HUES64 (cell line): ENCODE measurements around the gene COLGALT1.
A peak's percentile ranks its signal among the peaks of the same experiment; 100 is the strongest.
"Not testable (repeated sequence)": the region's sequence is repeated elsewhere in the genome, so short reads cannot be mapped to it uniquely, and the experiment has no call there.

Experiments
- H3K27ac ChIP-seq: 2 replicates; pipeline ENCODE4 v1.7.0; 2013; ENCODE audit warnings: low read depth, low read length, inconsistent platforms
- H3K27me3 ChIP-seq: 2 replicates; pipeline ENCODE4 v1.6.1; 2013; ENCODE audit warnings: mild to moderate bottlenecking, low read length; ENCODE audit not compliant: insufficient read depth
- H3K36me3 ChIP-seq: 2 replicates; pipeline ENCODE4 v1.6.1; 2013; ENCODE audit warnings: mild to moderate bottlenecking, low read length; ENCODE audit not compliant: insufficient read depth
- H3K4me1 ChIP-seq: 2 replicates; pipeline ENCODE4 v1.6.1; 2013; ENCODE audit warnings: mild to moderate bottlenecking, low read length, moderate library complexity; ENCODE audit not compliant: insufficient read depth
- H3K4me3 ChIP-seq: 2 replicates; pipeline ENCODE4 v1.5.1; 2013; ENCODE audit warnings: mild to moderate bottlenecking, low read length, moderate library complexity
- H3K9ac ChIP-seq: 2 replicates; pipeline ENCODE4 v1.6.1; 2013; ENCODE audit warnings: mild to moderate bottlenecking, low read depth, low read length
- H3K9me3 ChIP-seq: 2 replicates; pipeline ENCODE4 v1.6.1; 2013; ENCODE audit warnings: low read depth, low read length; ENCODE audit not compliant: insufficient read depth
- WGBS: fragments of 150-250, 120-280 bp; methylation state at CpG from one replicate; pipeline ENCODE4 v1.1.7; 2013; ENCODE audit warnings: missing lambda C conversion rate; 5-methylcytosine and 5-hydroxymethylcytosine counted together

The COLGALT1 gene

DNA sequence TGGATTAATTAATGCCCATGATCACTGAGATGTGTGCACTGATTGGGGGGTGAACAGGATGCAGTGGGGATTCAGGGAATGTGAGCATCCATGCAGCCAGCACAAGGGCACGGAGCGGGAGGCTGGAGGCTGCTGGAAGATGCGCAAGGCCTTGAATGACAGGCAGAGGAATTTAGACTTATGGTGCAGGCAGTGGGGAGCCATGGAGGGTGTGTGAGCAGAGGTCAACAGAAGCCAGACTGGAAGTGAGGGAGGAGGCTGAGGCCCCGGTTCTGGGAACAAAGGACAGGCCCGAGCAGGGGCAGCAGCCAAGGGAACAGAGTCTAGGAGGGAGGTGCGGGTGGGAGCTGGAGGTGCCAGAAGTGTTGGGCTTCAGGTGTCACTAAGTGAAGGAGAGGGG is 7.3 kb upstream of the COLGALT1 start:
- no peaks in the 10 kb centered on the region for H3K36me3 ChIP-seq
- no peak overlapping the region for H3K9ac ChIP-seq
- no peak overlapping the region for H3K27ac ChIP-seq
- no peak overlapping the region for H3K4me3 ChIP-seq
- no peaks in the 10 kb centered on the region for H3K27me3 ChIP-seq
- H3K9me3 ChIP-seq: no peaks in the 10 kb centered on the region
- H3K4me1 ChIP-seq: peaks cover under 1% of the 10 kb centered on the region; the same call in 1 of the 2 replicates
- WGBS: 88% methylated on average over 6 of the region's 6 CpGs

GRCh38 chr19:17549085-17549740 is 6.2 kb upstream of the COLGALT1 start:
- no peak overlapping the region for H3K27ac ChIP-seq
- no peaks in the 10 kb centered on the region for H3K27me3 ChIP-seq
- H3K4me1 ChIP-seq: peaks cover 5% of the 10 kb centered on the region; the same call in 1 of the 2 replicates
- no peak overlapping the region for H3K9ac ChIP-seq
- H3K9me3 ChIP-seq: no peaks in the 10 kb centered on the region
- 83% methylated on average over 5 of the region's 5 CpGs for WGBS
- H3K36me3 ChIP-seq: no peaks in the 10 kb centered on the region
- H3K4me3 ChIP-seq: no peak overlapping the region

- Histone ChIP-seq H3K27me3 (no peaks in the 10 kb centered on the region), H3K4me3 (no peak overlapping the region), H3K27ac (no peak overlapping the region), H3K9ac (no peak overlapping the region), H3K36me3 (no peaks in the 10 kb centered on the region), H3K9me3 (no peaks in the 10 kb centered on the region), H3K4me1 (peaks cover 5% of the 10 kb centered on the region; the same call in 1 of the 2 replicates)
- 90% methylated on average over 3 of the region's 4 CpGs for WGBS
Observed at GRCh38 chr19:17550076-17550667, 5.3 kb upstream of the COLGALT1 start.

- H3K4me3 ChIP-seq, H3K36me3 ChIP-seq, H3K4me1 ChIP-seq, H3K27ac ChIP-seq, H3K9me3 ChIP-seq, H3K27me3 ChIP-seq, H3K9ac ChIP-seq: not testable (repeated sequence)
- 100% methylated on average over 4 of the region's 4 CpGs for WGBS
Observed at GRCh38 chr19:17552735-17553134, 2.7 kb upstream of the COLGALT1 start.

DNA sequence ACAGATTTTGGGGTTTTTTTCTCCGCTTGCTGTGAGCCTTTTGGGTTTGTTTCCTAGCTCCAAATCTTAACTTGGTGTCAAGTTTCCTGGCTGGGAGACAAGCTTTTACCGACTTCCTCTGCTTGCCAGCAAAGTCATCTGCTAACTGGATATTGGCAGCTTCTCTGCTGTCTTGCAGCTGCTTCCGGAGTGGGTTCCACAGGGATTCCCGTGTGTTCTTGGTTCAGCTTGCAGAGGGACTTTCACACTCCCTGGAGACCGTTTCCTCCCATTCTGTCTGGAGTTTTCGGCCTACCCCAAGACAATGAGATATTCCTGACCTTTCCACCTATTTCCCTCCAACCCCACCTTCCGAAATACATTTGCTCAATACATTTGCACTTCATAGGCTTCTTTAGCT is 2.2 kb upstream of the COLGALT1 start:
- Histone ChIP-seq H3K27me3 (no peaks in the 10 kb centered on the region), H3K4me3 (no peak overlapping the region; the same call in 1 of the 2 replicates), H3K9ac (no peak overlapping the region), H3K36me3 (no peaks in the 10 kb centered on the region), H3K9me3 (no peaks in the 10 kb centered on the region), H3K27ac (peak overlapping the region; percentile 62; the same call in 1 of the 2 replicates), H3K4me1 (peaks cover 5% of the 10 kb centered on the region; the same call in 1 of the 2 replicates)
- WGBS: 34% methylated on average over 7 of the region's 7 CpGs

DNA sequence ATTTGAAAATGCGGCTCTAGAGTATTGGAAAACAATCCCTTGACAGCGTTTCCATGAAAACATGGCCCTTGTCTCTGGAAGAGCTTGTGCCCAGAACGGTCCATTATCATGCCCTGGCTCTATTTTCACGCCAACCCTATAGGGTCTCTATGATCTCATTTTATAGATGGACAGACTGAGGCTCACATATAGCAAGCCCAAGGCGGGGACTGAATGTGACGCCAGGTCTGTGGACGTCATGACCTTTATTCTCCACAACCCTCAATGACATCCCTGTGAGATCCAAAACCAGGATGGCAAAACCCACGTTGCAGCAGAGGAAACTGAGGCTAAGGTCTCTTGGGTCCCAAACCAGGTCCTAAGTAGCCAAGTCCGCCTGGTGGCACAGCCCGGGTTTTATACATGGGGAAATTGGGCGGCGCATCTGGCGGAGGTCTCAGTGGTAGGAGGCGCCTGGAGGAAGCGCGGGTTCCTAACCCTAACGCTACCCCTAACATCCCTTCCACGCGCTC is 425 bp upstream of the COLGALT1 start:
- H3K27me3 ChIP-seq: no peaks in the 10 kb centered on the region
- no peak overlapping the region for H3K9ac ChIP-seq
- H3K4me1 ChIP-seq: peaks cover 5% of the 10 kb centered on the region; the same call in 1 of the 2 replicates
- no peaks in the 10 kb centered on the region for H3K9me3 ChIP-seq
- H3K4me3 ChIP-seq: peak overlapping the region; percentile 92
- WGBS: 16% methylated on average over 19 of the region's 19 CpGs
- no peak overlapping the region for H3K27ac ChIP-seq
- H3K36me3 ChIP-seq: peaks cover 10% of the 10 kb centered on the region

- no peak overlapping the region for H3K27ac ChIP-seq
- peaks cover 5% of the 10 kb centered on the region; the same call in 1 of the 2 replicates for H3K4me1 ChIP-seq
- no peaks in the 10 kb centered on the region for H3K9me3 ChIP-seq
- peak overlapping the region; percentile 92 for H3K4me3 ChIP-seq
- peak overlapping the region; percentile 78 for H3K9ac ChIP-seq
- no peaks in the 10 kb centered on the region for H3K27me3 ChIP-seq
- 10% methylated on average over 46 of the region's 46 CpGs for WGBS
- H3K36me3 ChIP-seq: peaks cover 15% of the 10 kb centered on the region
Observed at GRCh38 chr19:17555929-17556813, 722 bp downstream of the COLGALT1 start.

- Histone ChIP-seq H3K9ac (no peak overlapping the region), H3K36me3 (peaks cover 15% of the 10 kb centered on the region), H3K4me3 (no peak overlapping the region), H3K9me3 (no peaks in the 10 kb centered on the region), H3K4me1 (peaks cover 5% of the 10 kb centered on the region; the same call in 1 of the 2 replicates), H3K27me3 (no peaks in the 10 kb centered on the region), H3K27ac (no peak overlapping the region)
- 90% methylated on average over 7 of the region's 7 CpGs for WGBS
Observed at GRCh38 chr19:17556995-17557394, 1.5 kb downstream of the COLGALT1 start.

GRCh38 chr19:17557466-17557865 is 2.0 kb downstream of the COLGALT1 start:
- H3K9me3 ChIP-seq: no peaks in the 10 kb centered on the region
- H3K36me3 ChIP-seq: peaks cover 15% of the 10 kb centered on the region
- no peak overlapping the region for H3K4me3 ChIP-seq
- no peak overlapping the region for H3K27ac ChIP-seq
- WGBS: 94% methylated on average over 9 of the region's 9 CpGs
- H3K9ac ChIP-seq: no peak overlapping the region
- no peaks in the 10 kb centered on the region for H3K27me3 ChIP-seq
- peaks cover 5% of the 10 kb centered on the region; the same call in 1 of the 2 replicates for H3K4me1 ChIP-seq

GRCh38 chr19:17560205-17560595 is 4.8 kb downstream of the COLGALT1 start:
- H3K9ac ChIP-seq: no peak overlapping the region
- no peak overlapping the region for H3K27ac ChIP-seq
- H3K9me3 ChIP-seq: no peaks in the 10 kb centered on the region
- H3K4me3 ChIP-seq: no peak overlapping the region
- no peaks in the 10 kb centered on the region for H3K27me3 ChIP-seq
- 92% methylated on average over 14 of the region's 14 CpGs for WGBS
- no peaks in the 10 kb centered on the region for H3K4me1 ChIP-seq
- peaks cover 19% of the 10 kb centered on the region for H3K36me3 ChIP-seq

DNA sequence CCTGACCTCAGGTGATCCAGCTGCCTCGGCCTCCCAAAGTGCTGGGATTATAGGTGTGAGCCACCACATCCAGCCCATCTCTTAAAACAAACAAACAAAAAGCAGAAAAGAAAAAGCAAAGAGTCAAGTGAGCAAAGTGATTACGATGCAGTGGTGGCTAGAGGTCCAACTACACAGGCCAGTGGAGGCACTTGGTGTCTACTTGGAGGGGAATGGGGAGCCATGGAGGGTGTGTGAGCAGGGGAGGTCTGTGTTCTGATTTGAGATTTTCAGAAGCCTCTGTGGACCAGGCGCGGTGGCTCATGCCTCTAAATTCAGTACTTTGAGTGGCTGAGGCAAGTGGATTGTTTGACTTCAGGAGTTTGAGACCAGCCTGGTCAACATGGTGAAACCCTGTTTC is 6.6 kb downstream of the COLGALT1 start:
- no peaks in the 10 kb centered on the region for H3K4me1 ChIP-seq
- peaks cover 24% of the 10 kb centered on the region for H3K36me3 ChIP-seq
- 93% methylated on average over 4 of the region's 4 CpGs for WGBS
- H3K27ac ChIP-seq: no peak overlapping the region
- no peak overlapping the region for H3K4me3 ChIP-seq
- H3K27me3 ChIP-seq: no peaks in the 10 kb centered on the region
- no peak overlapping the region for H3K9ac ChIP-seq
- no peaks in the 10 kb centered on the region for H3K9me3 ChIP-seq
